HG03442 (cell line): ENCODE measurements around the gene PARP1.

Experiments used
- ATAC-seq: cut with Tn5 transposase; IDR thresholded peaks from one replicate; pipeline ENCODE4 v1.9.1; 2021; ENCODE audit warnings: mild to moderate bottlenecking, moderate library complexity; ENCODE audit not compliant: unreplicated experiment

PARP1 gene

GRCh38 chr1:226384040-226384439 lies 23.9 kb downstream of the PARP1 start:
- ATAC-seq, result no peak

- ATAC-seq, result no peak
These were observed 25.9 kb downstream of the PARP1 start for GRCh38 chr1:226382030-226382429.

DNA sequence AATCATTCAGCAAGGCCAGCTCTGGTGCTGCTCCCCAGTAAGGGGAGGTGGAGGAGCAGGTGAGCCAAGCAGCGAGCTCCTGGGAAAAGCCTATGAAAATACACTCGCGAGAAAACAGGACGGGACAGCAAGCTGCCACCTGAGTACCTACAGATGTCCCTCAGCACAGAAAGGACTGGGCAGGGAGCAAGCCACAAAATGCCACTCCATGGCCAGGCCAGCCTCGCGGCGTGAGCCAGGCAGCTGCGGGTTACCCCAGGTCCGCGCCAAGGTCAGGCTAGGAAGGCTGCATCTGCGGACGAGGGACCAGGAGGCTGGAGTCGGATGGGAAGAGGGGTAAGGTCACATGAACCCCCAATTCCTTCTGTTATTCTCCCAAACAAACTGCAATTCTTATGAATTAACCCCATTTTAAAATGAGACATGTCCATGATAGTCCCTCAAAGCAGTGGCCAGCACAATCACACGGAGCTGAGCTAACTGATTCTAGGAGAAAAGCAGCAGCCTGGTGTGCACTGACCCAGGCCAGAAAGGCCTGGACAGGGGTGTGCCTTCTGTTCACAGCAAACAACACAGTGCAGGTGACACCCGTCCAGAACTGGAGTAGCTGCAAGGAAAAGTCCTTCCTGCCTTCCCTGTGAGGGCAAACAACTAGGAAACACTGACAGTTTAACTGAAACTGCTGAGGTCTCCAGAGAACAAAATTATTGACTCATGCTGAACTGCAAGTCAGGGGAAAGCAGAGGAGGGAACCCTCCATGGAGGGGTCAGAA lies 26.5 kb downstream of the PARP1 start:
- no peak for ATAC-seq

- ATAC-seq, result no peak
These were observed 29.8 kb downstream of the PARP1 start for GRCh38 chr1:226378071-226378470.

DNA sequence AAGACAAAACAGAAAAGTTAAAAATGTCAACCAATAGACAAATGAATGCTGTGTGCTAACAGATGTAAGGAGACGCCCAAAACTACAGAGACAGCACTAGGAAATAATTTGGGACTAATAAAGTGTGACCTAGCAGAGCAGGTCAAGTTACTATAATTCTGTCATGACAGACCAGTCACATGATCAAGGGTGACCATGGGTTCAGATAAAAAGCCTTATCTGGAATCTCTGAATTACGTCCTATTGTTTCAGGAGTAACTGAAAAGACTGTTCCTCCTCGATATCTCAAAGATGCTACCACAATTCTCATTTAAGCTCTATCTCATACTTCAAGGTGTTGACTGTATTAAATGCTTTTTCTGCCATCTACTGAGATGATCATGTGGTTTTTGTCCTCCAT lies 31.6 kb downstream of the PARP1 start:
- ATAC-seq, result no peak

- ATAC-seq, result no peak
These were observed 34.5 kb downstream of the PARP1 start for GRCh38 chr1:226373376-226373775.

GRCh38 chr1:226372885-226373284 lies 35.0 kb downstream of the PARP1 start:
- no peak for ATAC-seq

DNA sequence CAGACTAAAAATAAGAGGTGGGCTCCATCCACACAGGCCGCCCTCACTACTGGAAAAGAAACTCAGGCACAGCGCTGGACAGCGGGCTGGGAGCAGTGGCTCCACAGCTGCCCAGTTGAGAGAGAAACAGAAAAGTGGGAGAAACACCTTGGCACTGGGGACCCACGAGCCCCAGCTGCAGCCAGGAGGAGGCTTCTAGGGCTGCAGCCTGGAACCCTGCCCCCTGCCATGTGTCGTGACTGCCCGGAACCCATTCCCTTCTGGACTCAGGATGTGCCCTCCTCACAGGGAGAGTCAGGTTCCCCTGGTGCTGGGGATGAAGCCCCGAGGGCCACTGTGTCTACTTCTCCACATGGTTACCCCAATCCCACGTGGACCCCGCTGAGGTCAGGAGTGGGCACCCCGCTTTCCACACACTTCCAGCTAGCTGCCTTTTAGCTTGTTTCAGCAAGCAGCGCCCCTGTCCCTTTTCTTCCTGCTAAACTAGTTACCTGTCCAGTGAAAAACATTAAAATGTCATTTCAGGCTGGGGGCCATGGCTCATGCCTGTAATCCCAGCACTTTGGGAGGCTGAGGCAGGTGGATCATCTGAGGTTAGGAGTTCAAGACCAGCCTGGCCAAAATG lies 35.9 kb downstream of the PARP1 start:
- ATAC-seq, result no peak

DNA sequence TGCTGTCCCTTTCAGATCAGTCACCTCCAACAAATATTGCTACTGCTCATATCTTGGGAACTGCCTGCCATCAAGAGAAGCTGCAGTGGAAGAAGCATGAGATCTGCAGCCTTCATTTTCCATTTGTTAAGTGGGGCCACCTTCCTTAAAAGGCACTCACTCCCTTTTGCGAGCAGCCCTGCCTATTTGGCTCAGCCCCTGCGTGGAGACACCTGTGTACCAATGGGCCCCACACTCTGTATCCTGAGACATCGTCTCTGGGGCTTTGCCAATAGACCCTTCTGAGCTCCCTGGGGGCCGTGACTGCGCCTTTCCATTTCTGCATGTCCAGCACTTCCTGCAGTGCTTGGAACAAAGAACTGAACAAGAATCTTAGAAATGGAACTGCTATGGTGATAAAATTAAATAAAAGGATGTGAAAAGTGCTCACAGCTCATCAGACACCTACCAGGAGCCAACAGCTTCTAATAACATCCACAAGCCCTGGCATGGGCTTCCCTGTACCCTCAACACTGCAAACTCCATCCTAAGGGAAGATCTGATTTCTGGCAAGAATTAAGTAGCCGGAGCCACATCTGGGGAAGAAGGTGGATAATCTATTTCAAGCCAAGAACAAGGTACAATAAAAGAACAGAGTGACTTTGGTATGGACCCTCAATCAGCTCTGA lies 36.7 kb downstream of the PARP1 start:
- ATAC-seq, result no peak

DNA sequence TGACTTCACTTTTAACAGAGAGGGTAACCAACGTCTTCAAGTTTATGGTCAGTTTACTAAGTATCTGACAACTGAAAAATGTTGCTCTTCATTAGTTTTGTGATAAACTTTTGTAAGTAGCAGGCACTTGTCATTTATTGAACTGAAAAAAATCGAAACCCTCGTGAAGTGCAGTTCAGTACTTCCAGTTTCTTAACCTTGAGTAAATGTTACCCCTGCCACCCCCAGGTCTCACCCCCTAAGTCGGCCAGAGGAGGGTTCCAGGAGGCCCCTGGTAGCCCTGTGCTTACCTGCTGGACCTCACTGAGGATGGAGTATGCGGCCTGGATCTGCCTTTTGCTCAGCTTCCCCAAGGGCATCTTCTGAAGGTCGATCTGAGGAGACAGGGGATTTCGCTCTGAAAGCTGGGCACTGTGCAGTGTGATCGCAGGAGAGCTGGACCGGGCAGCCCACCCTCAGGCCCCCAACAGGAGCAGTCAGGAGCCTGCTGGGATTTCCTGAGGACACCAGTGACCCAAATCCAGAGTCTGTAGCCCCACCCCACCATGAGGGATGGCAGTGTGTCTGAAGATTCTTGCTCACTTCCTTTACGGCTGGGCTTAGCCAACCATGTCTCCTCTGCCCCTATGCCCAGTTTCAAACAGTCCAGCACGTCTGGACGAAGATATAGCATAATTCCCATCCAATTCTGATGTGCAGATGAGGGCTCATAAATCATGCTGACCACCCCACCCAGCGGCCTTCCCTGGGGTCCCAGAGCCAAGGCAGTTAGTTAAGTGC lies 37.6 kb downstream of the PARP1 start:
- ATAC-seq, result peak; percentile 75

GRCh38 chr1:226369110-226369509 lies 38.8 kb downstream of the PARP1 start:
- ATAC-seq, result no peak

GRCh38 chr1:226366290-226366689 lies 41.6 kb downstream of the PARP1 start:
- no peak for ATAC-seq

- no peak for ATAC-seq
These were observed 42.1 kb downstream of the PARP1 start for GRCh38 chr1:226365831-226366231.

DNA sequence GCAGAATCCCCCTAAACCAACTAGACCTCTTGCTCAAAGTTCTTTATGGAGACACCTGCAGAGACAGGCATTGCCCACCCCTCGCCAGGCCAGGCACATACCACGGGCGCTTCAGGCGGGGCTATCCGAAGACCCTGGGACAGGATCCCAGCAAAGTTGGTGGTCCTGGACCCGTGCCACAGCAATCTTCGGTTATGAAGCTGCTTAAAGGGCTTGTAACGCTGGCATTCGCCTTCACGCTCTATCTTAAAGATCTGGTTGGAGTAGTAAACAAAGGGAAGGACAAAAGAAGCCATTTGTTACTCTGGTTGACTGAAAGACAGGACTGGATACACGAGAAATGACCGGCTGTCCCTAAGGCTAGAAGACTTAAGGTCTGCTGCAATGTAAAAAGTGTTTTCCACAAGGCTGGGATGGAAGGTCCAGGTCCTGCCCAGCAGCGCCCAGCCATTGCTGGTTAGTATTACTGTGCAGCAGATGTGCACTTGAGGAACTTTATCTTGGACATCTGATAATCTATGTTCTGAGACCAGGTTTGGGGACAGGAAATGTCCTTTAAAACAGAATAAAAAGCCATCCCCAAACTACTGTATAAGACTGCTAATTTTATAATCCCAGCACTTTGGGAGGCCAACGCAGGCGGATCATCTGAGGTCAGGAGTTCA lies 42.9 kb downstream of the PARP1 start:
- ATAC-seq, result no peak

DNA sequence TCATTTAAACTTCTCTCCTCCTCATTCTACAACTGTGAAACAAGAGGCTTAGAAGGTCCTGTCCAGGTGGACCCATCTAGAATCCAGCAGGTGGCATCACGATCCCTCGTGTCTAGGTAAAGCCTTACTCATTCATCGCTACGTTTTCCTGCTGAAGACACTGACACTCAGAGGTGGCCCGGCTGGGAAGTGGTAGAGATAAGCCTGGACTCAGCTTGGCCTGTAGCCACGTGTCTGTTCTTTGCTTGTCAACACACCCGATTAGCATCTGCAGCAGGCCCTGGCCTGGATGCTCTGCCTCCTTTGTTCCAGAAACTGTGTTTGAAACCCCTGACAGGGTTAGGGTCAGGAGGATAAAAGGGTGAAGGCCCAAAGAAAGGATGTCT lies 43.4 kb downstream of the PARP1 start:
- ATAC-seq, result no peak

- no peak for ATAC-seq
These were observed 43.9 kb downstream of the PARP1 start for GRCh38 chr1:226363801-226364513.

- ATAC-seq, result no peak
These were observed 44.9 kb downstream of the PARP1 start for GRCh38 chr1:226362891-226363447.

DNA sequence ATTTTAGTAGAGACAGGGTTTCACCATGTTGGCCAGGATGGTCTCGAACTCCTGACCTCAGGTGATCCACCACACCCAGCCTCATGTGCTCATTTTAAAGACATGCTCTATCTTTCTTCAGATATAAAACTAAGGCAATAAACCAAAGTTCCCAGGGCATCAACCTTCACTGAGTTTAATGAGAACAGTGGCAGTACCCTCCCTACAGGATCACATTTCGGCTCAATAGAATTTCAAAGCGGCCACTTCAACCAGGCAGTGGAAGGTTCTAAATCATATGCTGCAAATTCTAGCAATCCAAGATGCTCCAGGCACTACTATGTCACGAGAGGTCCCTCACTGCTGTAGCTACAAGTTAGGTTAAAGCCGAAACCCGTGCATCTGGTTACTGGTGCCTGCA lies 45.5 kb downstream of the PARP1 start:
- no peak for ATAC-seq

DNA sequence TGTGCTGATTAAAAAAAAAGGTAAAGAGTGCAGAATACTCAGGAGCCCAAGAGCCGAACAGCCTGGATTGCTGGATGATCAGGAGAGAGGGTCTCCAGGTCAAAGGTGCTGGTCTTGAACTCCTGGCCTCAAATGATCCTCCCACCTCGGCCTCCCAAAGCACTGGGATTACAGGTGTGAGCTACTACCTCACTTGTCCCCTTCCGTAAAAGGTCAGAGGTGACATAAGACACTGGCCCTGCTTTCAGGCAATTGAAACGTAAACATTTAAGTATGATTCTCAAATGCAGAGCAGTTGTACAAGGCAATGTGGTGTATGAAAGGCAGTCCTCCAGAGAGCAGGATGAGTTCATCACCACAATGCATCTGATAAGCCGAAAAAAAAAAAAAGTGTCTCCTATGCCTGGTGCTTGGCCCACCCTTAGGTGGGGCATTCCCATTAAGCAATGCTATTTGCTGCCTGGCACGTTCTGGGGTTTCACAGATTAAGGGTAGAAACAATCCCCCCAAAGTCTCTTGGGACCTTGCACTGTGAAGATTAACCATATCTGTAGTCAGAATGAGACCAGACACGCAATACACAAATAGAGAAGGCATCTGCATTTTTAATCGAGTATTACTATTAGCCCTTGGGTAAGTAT lies 47.7 kb downstream of the PARP1 start:
- ATAC-seq, result peak; percentile 81
